ENCODE data around the gene CYYR1. TPM values are rescaled to one million over a fixed set of nuclear protein-coding genes. Genes with fewer than 3 reads are reported as not detected.
"Not testable (repeated sequence)": the region's sequence is repeated elsewhere in the genome, so short reads cannot be mapped to it uniquely, and the experiment has no call there.

Gene CYYR1
- total RNA-seq, 1 experiment from 2014 or later, result 13.6 TPM

DNA sequence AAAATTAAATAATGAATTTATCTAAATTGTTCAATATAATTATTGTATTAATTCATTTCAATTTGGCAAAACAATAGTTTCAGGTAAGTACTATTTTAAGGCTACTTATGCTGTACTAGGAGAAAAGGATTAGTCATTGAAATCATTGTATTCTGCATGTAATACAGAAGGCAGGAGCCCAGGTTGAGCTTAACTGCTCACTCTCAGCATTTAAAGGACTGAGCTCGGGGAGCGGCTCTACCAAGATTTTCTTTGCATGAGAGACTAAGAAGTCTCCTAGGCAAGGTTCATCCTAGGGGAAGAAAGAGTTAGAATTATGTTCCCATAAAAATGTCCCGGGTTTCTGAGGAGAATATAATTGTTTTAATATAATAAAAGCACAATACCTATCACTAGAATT lies 112.5 kb downstream of the CYYR1 start:
- no peaks in the 10 kb centered on the region for H3K4me1 Mint-ChIP-seq

GRCh38 chr21:26458854-26459253 lies 114.2 kb downstream of the CYYR1 start:
- not testable (repeated sequence) for H2BK120ac ChIP-seq (ENCODE audit: low read depth, low read length, poor library complexity, severe bottlenecking); H3K9ac ChIP-seq (ENCODE audit: extremely low read depth, insufficient read length, low read length); H3K4ac ChIP-seq (ENCODE audit: low read depth, low read length); H3K36me3 Mint-ChIP-seq (ENCODE audit: insufficient read depth in 1 of 3, low read depth in 3 of 3); H3K4me1 Mint-ChIP-seq; H3K4me1 ChIP-seq (ENCODE audit: insufficient read depth, low read length); H4K8ac ChIP-seq (replicated peaks; ENCODE audit: insufficient read length, low read depth, low read length); H3K27ac Mint-ChIP-seq; H2BK12ac ChIP-seq (ENCODE audit: insufficient read length, low read depth, low read length); H4K20me1 ChIP-seq (ENCODE audit: control insufficient read depth, insufficient read depth, insufficient read length); H3K27me3 ChIP-seq (ENCODE audit: insufficient read depth, low read length); H2BK20ac ChIP-seq (ENCODE audit: low read depth, low read length, poor library complexity, severe bottlenecking); H3K79me2 ChIP-seq (ENCODE audit: insufficient read depth, low read length); H3K14ac ChIP-seq (ENCODE audit: insufficient read depth, low read length); H4K5ac ChIP-seq (ENCODE audit: insufficient read length, low read depth, low read length); H2AFZ ChIP-seq (ENCODE audit: low read length); H3K56ac ChIP-seq (ENCODE audit: insufficient read length, low read depth, low read length); H3K4me2 ChIP-seq (ENCODE audit: insufficient read depth, insufficient read length, low read length); H2AK5ac ChIP-seq (ENCODE audit: insufficient read length, low read length); H3K4me3 Mint-ChIP-seq; H2BK15ac ChIP-seq (ENCODE audit: low read depth, low read length); H3K27ac ChIP-seq (ENCODE audit: insufficient read length, low read depth, low read length); H3K9me3 ChIP-seq (ENCODE audit: control insufficient read depth, low read depth, low read length); DNase-seq; H3K23me2 ChIP-seq (ENCODE audit: insufficient read length, low read depth, low read length, poor library complexity, severe bottlenecking); H3K79me1 ChIP-seq (ENCODE audit: insufficient read depth, low read depth, low read length, poor library complexity, severe bottlenecking); H3K9me3 Mint-ChIP-seq; H3K27me3 Mint-ChIP-seq (ENCODE audit: low read depth); H4K91ac ChIP-seq (ENCODE audit: insufficient read length, low read depth, low read length); H3K18ac ChIP-seq (ENCODE audit: insufficient read length, low read depth, low read length); H2BK5ac ChIP-seq (ENCODE audit: insufficient read length, low read length); H3T11ph ChIP-seq (ENCODE audit: low read length); H3K23ac ChIP-seq (ENCODE audit: insufficient read length, low read depth, low read length)
- no CpG with 5 or more reads among the region's 3 CpGs for WGBS (ENCODE audit: extremely low coverage, insufficient read length, low lambda C conversion rate)

More for the DNA sequence above, 112.5 kb downstream of the CYYR1 start:
- Mint-ChIP-seq H3K9me3 (peaks cover 0 to 3% of the 10 kb centered on the region in 2 experiments; a peak in 1 of 5 replicates), H3K4me3 (no peak overlapping the region), H3K27ac (no peak overlapping the region), H3K27me3 (ENCODE audit: low read depth) (no peaks in the 10 kb centered on the region), H3K36me3 (ENCODE audit: insufficient read depth in 1 of 3, low read depth in 3 of 3) (no peaks in the 10 kb centered on the region)
- Histone ChIP-seq H3K23me2 (ENCODE audit: insufficient read length, low read depth, low read length, poor library complexity, severe bottlenecking) (no peaks in the 10 kb centered on the region), H3K56ac (ENCODE audit: insufficient read length, low read depth, low read length) (no peak overlapping the region), H3K4me2 (ENCODE audit: insufficient read depth, insufficient read length, low read length) (no peak overlapping the region), H4K8ac (replicated peaks; ENCODE audit: insufficient read length, low read depth, low read length) (no peak overlapping the region), H2BK12ac (ENCODE audit: insufficient read length, low read depth, low read length) (no peak overlapping the region), H2AFZ (ENCODE audit: low read length) (no peak overlapping the region), H2AK5ac (ENCODE audit: insufficient read length, low read length) (no peak overlapping the region), H4K5ac (ENCODE audit: insufficient read length, low read depth, low read length) (no peak overlapping the region), H2BK5ac (ENCODE audit: insufficient read length, low read length) (no peak overlapping the region), H3K79me2 (ENCODE audit: insufficient read depth, low read length) (no peaks in the 10 kb centered on the region), H3K18ac (ENCODE audit: insufficient read length, low read depth, low read length) (no peak overlapping the region), H3K27me3 (ENCODE audit: insufficient read depth, low read length) (no peaks in the 10 kb centered on the region), H4K20me1 (ENCODE audit: control insufficient read depth, insufficient read depth, insufficient read length) (no peaks in the 10 kb centered on the region), H3K79me1 (ENCODE audit: insufficient read depth, low read depth, low read length, poor library complexity, severe bottlenecking) (no peaks in the 10 kb centered on the region), H3K9ac (ENCODE audit: extremely low read depth, insufficient read length, low read length) (no peak overlapping the region), H3K14ac (ENCODE audit: insufficient read depth, low read length) (no peak overlapping the region), H3T11ph (ENCODE audit: low read length) (no peak overlapping the region), H3K4me1 (ENCODE audit: insufficient read depth, low read length) (no peaks in the 10 kb centered on the region), H2BK120ac (ENCODE audit: low read depth, low read length, poor library complexity, severe bottlenecking) (no peak overlapping the region), H4K91ac (ENCODE audit: insufficient read length, low read depth, low read length) (no peak overlapping the region), H3K27ac (ENCODE audit: insufficient read length, low read depth, low read length) (no peak overlapping the region), H2BK15ac (ENCODE audit: low read depth, low read length) (no peak overlapping the region), H3K23ac (ENCODE audit: insufficient read length, low read depth, low read length) (no peak overlapping the region), H3K9me3 (ENCODE audit: control insufficient read depth, low read depth, low read length) (no peaks in the 10 kb centered on the region), H3K4ac (ENCODE audit: low read depth, low read length) (no peak overlapping the region), H2BK20ac (ENCODE audit: low read depth, low read length, poor library complexity, severe bottlenecking) (no peak overlapping the region)
- no peak for DNase-seq
- WGBS (ENCODE audit: extremely low coverage, insufficient read length, low lambda C conversion rate), result no CpG with 5 or more reads among the region's 3 CpGs
- TF ChIP-seq CTCF (conservative IDR thresholded peaks at IDR 0.05), result no peak
